ENCODE measurements around the gene SRC.

Gene SRC

DNA sequence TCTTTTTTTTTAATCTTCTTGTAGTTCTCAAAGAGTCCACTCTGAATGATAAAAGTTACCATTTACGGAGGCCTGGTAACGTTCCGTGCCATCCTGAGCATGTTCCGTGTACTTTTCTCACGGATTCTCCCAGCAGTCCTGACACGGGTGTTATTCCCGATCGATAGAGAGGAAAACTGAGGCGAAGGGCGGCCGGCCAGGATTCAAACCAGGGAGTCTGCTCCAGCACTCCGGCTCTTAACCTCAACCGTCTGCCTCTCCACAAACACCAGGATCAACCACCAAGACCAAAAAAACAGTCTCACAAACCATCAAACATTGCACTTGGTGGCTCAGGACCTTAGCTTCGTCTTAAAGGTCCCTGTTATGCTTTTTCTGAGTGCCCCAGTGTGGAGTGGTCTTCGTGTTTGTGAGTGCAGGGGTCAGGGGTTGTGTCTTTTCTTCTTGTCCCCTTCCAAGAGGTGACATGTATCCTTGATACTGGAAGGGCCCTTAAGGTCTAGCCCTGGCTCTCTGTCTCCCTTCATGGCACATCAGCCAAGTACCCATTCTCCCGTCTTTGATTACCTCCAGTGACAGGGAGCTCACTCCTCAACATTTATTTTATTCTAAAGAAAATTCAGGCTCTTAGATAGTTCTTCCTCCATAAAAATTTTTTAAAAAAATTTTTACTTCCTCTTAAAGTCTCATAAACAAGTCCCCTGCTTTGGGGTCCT lies 35.1 kb downstream of the SRC start:
- no peak for TF ChIP-seq GATA2 (IDR thresholded peaks at IDR 0.05; ENCODE audit: low read depth, low read length)
- no peak for TF ChIP-seq GATA3 (IDR thresholded peaks at IDR 0.05; ENCODE audit: low read depth, low read length)

DNA sequence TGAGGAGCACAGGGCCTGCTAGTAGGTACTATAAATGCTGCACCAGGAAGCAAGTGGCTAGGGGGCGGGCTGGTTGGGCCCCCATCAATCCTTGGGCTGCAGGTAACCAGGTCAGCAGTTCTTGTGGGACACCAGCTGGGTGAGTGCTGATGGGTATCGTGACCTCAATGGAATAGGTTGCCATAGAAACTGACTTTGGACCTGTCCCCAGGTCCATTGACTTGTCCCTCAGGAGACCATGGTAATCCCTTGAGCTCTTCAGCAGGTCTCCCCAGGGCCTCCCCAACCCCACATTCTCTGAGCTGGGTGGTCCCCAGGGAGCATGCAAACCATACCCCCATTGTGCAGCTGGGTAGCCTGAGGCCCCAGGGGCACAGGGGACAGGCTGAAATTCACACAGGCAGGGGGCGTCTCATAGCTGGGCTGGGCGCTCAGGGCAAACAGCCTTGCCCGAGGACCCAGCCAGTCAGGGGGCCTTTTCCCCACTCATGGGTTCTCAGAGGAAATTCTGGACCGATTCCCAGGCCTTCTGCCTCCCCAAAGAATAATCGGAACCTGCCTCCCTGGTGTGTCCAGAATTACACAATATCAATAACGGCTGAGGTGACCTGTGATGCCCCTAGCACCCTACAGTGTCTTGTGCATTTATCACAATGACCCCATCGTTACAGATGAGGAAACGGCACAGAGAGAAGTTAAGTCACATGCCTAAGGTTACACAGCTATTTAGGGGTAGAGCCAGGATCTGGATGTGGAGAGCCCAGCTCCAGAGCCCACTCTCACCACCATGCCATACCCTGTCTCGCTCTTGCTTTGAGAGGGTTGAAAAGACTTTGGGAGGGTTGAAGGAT lies 35.9 kb downstream of the SRC start:
- no peak for TF ChIP-seq GATA3 (IDR thresholded peaks at IDR 0.05; ENCODE audit: low read depth, low read length)
- TF ChIP-seq GATA2 (IDR thresholded peaks at IDR 0.05; ENCODE audit: low read depth, low read length) = no peak

DNA sequence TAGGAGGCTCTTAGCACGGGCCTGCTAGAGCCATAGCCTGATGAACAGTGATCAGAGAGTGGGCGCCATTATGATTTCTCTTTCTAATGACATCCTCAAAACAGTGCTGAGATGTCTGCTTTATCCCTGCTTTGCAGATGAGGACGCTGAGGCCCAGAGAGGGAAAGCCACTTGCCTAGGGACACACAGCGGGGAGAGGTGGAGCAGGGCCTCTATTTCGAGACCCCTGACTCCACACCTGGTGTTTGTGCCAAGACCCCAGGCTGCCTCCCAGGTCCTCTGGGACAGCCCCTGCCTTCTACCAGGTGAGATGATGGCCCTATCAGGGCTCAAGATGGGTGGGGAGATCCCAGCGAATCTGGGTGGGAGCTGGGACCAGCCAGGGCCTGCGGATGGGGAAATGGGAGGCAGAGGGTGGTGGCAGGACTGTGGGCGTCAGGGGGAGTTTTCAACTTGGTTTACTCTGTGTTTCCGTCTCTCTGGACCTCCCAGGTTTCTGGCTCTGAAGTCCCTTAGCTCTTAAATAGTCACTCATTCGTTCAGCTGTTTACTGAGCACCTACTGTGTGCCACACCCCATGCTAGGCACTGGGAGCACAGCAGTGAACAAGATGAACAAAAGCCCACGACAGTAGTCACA lies 36.7 kb downstream of the SRC start:
- TF ChIP-seq GATA3 (IDR thresholded peaks at IDR 0.05; ENCODE audit: low read depth, low read length) = no peak
- TF ChIP-seq GATA2 (IDR thresholded peaks at IDR 0.05; ENCODE audit: low read depth, low read length) = no peak

DNA sequence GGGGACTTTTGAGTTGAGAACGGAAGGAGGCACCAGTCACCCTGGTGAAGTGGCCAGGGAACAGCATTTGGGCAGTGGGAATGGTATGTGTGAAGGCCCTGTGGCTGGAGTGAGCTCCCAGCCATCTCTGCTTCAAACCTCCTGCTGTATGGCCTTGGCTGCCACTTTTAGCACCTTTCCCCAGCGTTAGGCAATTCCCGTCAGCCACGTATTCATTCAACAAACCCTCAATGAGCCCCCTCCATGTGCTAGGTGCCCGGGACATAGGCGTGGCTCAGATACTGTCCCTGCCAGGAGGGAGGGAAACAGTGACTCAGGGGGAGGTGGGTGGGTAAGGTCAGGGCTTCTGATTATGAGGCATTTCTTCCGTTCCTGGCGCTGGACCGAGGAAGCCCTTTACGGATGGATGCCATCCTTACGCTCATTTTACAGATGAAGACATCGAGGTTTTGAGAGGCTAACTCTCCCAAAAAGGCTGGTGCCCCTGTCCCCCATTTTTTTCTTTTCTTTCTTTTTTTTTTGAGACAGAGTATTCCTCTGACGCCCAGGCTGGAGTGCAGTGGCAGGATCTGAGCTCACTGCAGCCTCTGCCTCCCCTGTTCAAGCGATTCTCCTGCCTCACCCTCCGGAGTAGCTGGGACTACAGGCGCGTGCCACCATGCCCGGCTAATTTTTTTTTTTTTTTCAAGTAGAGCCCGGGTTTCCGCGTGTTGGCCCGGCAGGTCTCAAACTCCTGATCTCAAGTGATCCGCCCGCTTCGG lies 37.5 kb downstream of the SRC start:
- TF ChIP-seq GATA2 (IDR thresholded peaks at IDR 0.05; ENCODE audit: low read depth, low read length) = no peak
- TF ChIP-seq GATA3 (IDR thresholded peaks at IDR 0.05; ENCODE audit: low read depth, low read length) = no peak

DNA sequence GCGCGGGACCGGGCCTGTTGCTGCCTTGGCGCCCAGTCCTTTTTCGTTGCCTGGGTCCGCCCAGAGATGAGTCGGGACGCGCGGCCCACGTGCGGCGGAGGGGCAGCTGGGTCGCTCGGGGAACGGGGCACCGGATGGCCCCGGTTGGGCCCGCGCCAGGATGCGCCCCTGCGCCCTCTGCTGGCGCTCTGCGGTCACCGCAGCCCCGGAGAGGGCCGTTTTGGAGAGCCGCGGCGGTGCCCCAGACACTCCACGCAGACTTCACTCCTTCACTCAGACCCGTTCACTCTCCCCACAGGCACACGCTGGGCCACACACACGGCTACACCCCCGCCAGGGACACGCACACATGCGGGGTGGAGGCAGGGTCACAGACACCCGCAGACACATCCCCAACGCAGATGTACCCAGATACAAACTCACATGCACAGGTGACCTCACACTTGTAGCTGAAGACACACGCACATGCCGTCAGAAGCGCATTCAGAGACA lies 38.8 kb downstream of the SRC start:
- no peak for TF ChIP-seq GATA3 (IDR thresholded peaks at IDR 0.05; ENCODE audit: low read depth, low read length)
- no peak for TF ChIP-seq GATA2 (IDR thresholded peaks at IDR 0.05; ENCODE audit: low read depth, low read length)

DNA sequence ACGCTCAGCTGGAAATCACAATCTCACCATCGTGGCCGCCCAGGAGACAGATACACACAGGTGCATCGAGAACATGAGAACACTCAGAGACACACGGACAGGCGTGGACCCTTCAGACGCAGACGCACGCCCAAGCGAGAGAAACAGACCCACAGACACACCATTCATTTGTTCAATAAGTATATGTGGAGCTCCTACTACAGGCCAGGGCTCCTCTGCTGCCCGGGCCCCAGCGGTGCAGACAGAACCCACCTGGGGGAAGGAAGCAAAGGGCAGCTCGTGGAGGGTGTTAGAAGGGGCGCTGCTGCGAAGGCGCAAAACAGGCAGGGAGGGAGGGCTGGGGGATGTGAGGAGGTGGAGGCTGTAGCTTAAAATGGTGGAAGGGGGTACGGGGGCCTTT lies 39.2 kb downstream of the SRC start:
- TF ChIP-seq GATA3 (IDR thresholded peaks at IDR 0.05; ENCODE audit: low read depth, low read length) = no peak
- no peak for TF ChIP-seq GATA2 (IDR thresholded peaks at IDR 0.05; ENCODE audit: low read depth, low read length)

DNA sequence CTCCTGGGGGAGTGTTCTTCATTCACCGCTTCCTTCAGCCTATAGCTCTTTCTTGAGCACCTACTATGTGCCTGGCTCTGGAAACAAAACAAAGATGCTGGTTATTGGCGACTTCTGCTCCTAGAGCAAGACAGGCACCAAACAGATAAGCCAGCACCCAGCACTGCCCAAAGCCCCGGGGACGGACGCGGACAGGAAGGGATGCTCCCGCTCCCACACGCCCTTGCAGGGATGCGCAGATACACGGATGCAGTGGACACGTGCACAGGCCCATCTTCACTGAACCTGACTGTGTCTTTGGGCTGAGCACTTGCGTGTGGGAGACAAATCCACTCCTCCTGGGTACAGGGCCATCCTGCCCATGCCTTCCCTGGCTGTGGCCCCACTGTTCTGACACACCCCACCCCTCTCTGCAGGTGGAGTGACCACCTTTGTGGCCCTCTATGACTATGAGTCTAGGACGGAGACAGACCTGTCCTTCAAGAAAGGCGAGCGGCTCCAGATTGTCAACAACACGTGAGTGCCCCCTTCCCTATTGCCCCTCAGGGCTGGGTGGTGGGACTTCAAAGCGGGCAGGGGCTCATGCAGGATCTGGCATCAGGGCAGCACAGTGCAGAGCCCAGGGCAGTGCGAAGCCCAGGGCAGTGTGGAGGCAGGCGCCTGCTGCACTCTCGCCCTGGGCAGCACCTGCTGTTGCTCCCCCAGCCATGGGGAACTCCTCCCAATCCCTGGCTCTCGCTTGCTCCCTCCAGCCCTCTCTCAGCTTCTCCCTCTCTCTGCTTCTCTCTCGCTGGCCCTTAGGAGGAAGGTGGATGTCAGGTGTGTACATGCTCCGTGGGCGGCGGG lies 39.9 kb downstream of the SRC start:
- no peak for TF ChIP-seq GATA3 (IDR thresholded peaks at IDR 0.05; ENCODE audit: low read depth, low read length)
- no peak for TF ChIP-seq GATA2 (IDR thresholded peaks at IDR 0.05; ENCODE audit: low read depth, low read length)

DNA sequence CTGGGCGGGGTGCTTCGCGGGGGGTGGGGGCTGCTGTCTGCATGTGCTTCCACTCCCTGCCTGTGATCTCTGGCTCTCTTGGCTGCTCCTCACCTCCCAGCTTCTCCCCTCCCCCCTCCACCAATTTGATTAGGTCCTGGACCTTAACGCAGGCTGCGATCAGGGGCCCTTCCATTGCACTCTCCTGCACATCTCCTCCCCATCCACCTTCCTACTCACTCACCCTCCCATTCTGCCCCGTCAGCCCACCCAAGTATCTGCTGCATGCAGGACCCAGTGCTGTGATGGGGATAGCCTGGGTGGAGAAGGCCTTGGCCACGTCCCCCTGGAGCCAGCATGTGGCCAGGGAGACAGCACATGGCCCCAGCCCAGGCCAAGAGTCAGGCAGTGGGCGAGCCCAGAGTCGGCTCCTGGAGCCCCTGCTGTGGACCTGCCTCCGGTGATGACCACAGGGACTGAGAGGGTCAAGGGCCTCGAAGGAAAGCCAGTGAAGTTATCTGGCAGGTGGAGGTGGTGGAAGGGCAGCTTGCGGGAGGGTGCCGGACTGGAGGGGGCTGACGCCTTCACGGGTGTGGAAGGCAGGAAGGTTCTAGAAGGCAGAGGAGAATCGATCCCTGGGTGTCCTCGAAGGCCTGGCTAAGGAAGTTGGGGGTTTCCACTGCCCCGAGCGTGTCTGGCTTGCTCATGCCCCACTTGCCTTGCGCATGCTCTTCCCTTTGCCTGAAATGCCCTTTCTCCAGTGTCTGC lies 40.7 kb downstream of the SRC start:
- TF ChIP-seq GATA2 (IDR thresholded peaks at IDR 0.05; ENCODE audit: low read depth, low read length) (no peak), GATA3 (IDR thresholded peaks at IDR 0.05; ENCODE audit: low read depth, low read length) (no peak)

DNA sequence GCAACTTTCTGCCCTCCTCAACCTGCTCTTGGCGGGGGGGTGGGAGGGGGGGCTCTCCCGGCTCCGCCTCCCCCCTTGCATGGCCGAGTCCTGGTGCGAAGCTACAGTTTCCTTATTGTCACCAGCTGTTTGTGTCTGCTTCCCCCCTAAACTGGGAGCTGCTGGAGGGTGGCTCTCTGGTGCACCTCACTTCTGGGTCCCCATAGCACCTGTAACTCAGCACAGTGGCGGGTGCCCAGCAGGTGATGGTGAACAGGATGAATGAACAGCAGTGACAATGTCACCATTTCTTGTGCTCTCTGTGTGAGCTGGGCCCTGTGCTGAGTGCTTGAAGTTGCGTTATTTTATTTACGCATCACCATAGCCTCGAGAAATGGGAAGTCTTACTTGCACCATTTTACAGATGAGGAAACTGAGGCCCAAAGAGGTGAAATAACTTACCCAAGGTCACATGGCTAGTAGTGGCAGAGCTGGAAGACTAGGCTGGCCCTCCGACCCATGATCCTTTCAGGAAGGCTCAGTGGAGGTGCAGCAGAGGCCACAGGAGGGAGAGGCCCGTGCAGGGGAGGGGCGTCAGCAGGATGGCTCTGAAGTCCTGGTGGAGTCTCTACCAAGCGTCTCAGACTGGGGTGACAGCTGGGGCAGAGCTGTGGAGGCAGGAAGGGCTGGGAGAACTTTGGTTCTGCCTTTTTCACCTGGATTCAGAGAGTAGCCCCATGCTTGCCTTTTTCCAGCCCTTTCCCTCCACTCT lies 41.8 kb downstream of the SRC start:
- TF ChIP-seq GATA2 (IDR thresholded peaks at IDR 0.05; ENCODE audit: low read depth, low read length) (no peak), GATA3 (IDR thresholded peaks at IDR 0.05; ENCODE audit: low read depth, low read length) (no peak)

DNA sequence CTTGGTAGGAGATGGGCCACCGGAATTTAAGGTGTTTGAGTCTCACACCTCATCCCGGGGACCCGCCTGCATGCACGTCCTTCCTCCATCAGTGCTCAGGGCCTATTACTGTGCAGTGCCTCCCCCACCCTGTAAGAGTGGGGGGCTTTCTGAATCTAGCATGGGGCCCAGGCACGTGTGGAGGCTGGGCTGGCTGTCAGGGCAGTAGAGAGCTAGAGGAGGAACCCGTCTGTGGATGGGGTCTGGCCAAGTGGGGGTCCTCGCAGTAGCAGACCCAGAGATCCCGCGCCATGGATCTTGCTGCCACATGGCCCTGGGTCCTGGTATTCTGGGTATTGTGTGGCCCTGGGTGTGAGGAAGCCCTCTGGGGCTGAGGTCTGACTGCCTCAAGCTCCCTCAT lies 42.9 kb downstream of the SRC start:
- no peak for TF ChIP-seq GATA3 (IDR thresholded peaks at IDR 0.05; ENCODE audit: low read depth, low read length)
- no peak for TF ChIP-seq GATA2 (IDR thresholded peaks at IDR 0.05; ENCODE audit: low read depth, low read length)

DNA sequence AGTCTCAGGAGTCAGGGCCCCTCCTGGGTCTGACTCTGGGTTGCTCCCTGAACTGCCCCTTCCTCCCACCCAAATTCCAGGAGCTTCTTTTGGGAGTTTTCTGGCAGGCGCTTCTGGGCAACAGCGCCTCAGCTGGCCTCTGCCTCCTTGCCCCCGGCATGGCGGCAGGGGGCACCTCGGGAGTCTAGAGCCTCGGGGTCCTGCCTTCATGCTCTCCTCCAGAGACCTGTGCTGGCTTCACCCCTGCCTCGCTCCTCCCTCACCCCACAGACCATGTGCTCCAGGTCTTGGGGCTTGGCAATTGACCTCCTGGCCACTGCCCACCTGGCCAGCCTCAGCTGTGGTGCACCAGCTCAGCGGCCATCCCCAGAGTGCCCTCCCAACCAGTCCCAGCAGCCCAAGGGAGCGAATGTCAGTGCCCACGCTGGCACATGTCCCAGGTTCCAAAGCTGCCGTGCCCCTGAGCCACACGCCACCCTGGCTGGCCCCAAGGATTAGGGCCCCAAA lies 43.4 kb downstream of the SRC start:
- TF ChIP-seq GATA2 (IDR thresholded peaks at IDR 0.05; ENCODE audit: low read depth, low read length) (no peak), GATA3 (IDR thresholded peaks at IDR 0.05; ENCODE audit: low read depth, low read length) (no peak)

Data from SH-SY5Y (cell line).